Peyer's patch (tissue), 4 donors: ENCODE measurements around the gene CORIN. TPM values are rescaled to one million over a fixed set of nuclear protein-coding genes. Genes with fewer than 3 reads are reported as not detected.

Source experiments
- DNase-seq, 3 donors: peaks; one replicate each; pipeline ENCODE4 v3.0.0-alpha.2; 2017 to 2019
- H3K27ac ChIP-seq, 4 donors: fragments of 200-600 bp; sonication (generic); one replicate each; pipeline ENCODE4 v1.5.1; 2016 to 2019
- H3K27me3 ChIP-seq, 2 donors: fragments of 200-600 bp; sonication (generic); one replicate each; pipeline ENCODE4 v1.5.1; 2019
- H3K36me3 ChIP-seq, 3 donors: fragments of 200-600 bp; sonication (generic); one replicate each; pipeline ENCODE4 v1.5.1; 2016 to 2019
- H3K4me1 ChIP-seq, 4 donors: fragments of 200-600 bp; sonication (generic); one replicate each; pipeline ENCODE4 v1.5.1; 2016 to 2019
- H3K4me3 ChIP-seq, 4 donors: fragments of 200-600 bp; sonication (generic); 1 replicate in 3 of 4; 2 replicates in 1 of 4; pipeline ENCODE4 v1.5.1; 2016 to 2019; ENCODE audit warnings: mild to moderate bottlenecking in 1 of 4
- H3K9me3 ChIP-seq, 4 donors: fragments of 200-600 bp; sonication (generic); one replicate each; pipeline ENCODE4 v1.5.1; 2016 to 2019; ENCODE audit warnings: mild to moderate bottlenecking in 1 of 4
- CTCF ChIP-seq, 6 experiments: fragments of 450-650 bp in 4 of 6; fragments of 200-600 bp in 2 of 6; sonication (generic) in 1 of 6; IDR thresholded peaks; one replicate each; pipeline ENCODE4 v1.5.1; 2017 to 2019; ENCODE audit warnings: antibody characterized with exemption in 6 of 6, mild to moderate bottlenecking in 3 of 6, moderate library complexity in 1 of 6
- POLR2A ChIP-seq, 2 donors: fragments of 450-650 bp; IDR thresholded peaks; one replicate each; pipeline ENCODE4 v1.5.1; 2017; ENCODE audit warnings: antibody characterized with exemption in 2 of 2, mild to moderate bottlenecking in 2 of 2, moderate library complexity in 2 of 2
- total RNA-seq, 4 donors: library from RNA; depleted of rRNA; stranded (reverse); fragments of >200 nt; gene quantifications; one replicate each; pipeline ENCODE4 v1.1.0, GENCODE V29; 2016

CORIN gene
- total RNA-seq, 4 donors from 2014 or later: 0.27 to 0.70 (median 0.57) TPM; not detected in 1

GRCh38 chr4:47744843-47745382, 93.0 kb downstream of the CORIN start:
- no peak for DNase-seq
- Histone ChIP-seq H3K9me3 (no peaks in the 10 kb centered on the region), H3K27me3 (no peaks in the 10 kb centered on the region), H3K4me1 (no peaks in the 10 kb centered on the region), H3K4me3 (no peak overlapping the region), H3K27ac (no peak overlapping the region), H3K36me3 (no peaks in the 10 kb centered on the region)
- no peak for TF ChIP-seq POLR2A (IDR thresholded peaks at IDR 0.05)
- TF ChIP-seq CTCF (IDR thresholded peaks at IDR 0.05): no peak

- TF ChIP-seq POLR2A (IDR thresholded peaks at IDR 0.05) (no peak), CTCF (IDR thresholded peaks at IDR 0.05) (no peak)
- H3K27ac ChIP-seq: no peak overlapping the region
- H3K4me1 ChIP-seq: no peaks in the 10 kb centered on the region
- no peaks in the 10 kb centered on the region for H3K9me3 ChIP-seq
- H3K36me3 ChIP-seq: no peaks in the 10 kb centered on the region
- no peak for DNase-seq
- no peaks in the 10 kb centered on the region for H3K27me3 ChIP-seq
- no peak overlapping the region for H3K4me3 ChIP-seq
These were observed 93.6 kb downstream of the CORIN start for GRCh38 chr4:47744253-47744652.

- TF ChIP-seq CTCF (IDR thresholded peaks at IDR 0.05) (no peak), POLR2A (IDR thresholded peaks at IDR 0.05) (no peak)
- no peaks in the 10 kb centered on the region for H3K4me1 ChIP-seq
- H3K9me3 ChIP-seq: no peaks in the 10 kb centered on the region
- no peaks in the 10 kb centered on the region for H3K36me3 ChIP-seq
- H3K27ac ChIP-seq: no peak overlapping the region
- no peak for DNase-seq
- H3K4me3 ChIP-seq: no peak overlapping the region
- H3K27me3 ChIP-seq: no peaks in the 10 kb centered on the region
These were observed 96.7 kb downstream of the CORIN start for GRCh38 chr4:47741200-47741599.

GRCh38 chr4:47737326-47737725, 100.5 kb downstream of the CORIN start:
- Histone ChIP-seq H3K4me1 (no peaks in the 10 kb centered on the region), H3K9me3 (no peaks in the 10 kb centered on the region), H3K4me3 (no peak overlapping the region), H3K27ac (no peak overlapping the region), H3K27me3 (no peaks in the 10 kb centered on the region), H3K36me3 (no peaks in the 10 kb centered on the region)
- DNase-seq: no peak
- TF ChIP-seq POLR2A (IDR thresholded peaks at IDR 0.05): no peak
- no peak for TF ChIP-seq CTCF (IDR thresholded peaks at IDR 0.05)

GRCh38 chr4:47736555-47736954, 101.3 kb downstream of the CORIN start:
- Histone ChIP-seq H3K27me3 (no peaks in the 10 kb centered on the region), H3K4me1 (no peaks in the 10 kb centered on the region), H3K27ac (no peak overlapping the region), H3K9me3 (no peaks in the 10 kb centered on the region), H3K36me3 (no peaks in the 10 kb centered on the region), H3K4me3 (no peak overlapping the region)
- no peak for DNase-seq
- TF ChIP-seq CTCF (IDR thresholded peaks at IDR 0.05) (no peak), POLR2A (IDR thresholded peaks at IDR 0.05) (no peak)

- Histone ChIP-seq H3K9me3 (no peaks in the 10 kb centered on the region), H3K4me3 (no peak overlapping the region), H3K27me3 (no peaks in the 10 kb centered on the region), H3K27ac (no peak overlapping the region), H3K36me3 (no peaks in the 10 kb centered on the region), H3K4me1 (no peaks in the 10 kb centered on the region)
- TF ChIP-seq CTCF (IDR thresholded peaks at IDR 0.05): no peak
- no peak for TF ChIP-seq POLR2A (IDR thresholded peaks at IDR 0.05)
- DNase-seq: no peak
These were observed 101.7 kb downstream of the CORIN start for GRCh38 chr4:47736146-47736545.
